ENCODE measurements around the gene WHRN. TPM values are rescaled to one million over a fixed set of nuclear protein-coding genes. Genes with fewer than 3 reads are reported as not detected.
A peak's percentile ranks its signal among the peaks of the same experiment; 100 is the strongest.

WHRN gene
- polyA plus RNA-seq, 3 donors, result 11.0 to 15.1 (median 13.6) TPM

- DNase-seq, result no peak
Measured at GRCh38 chr9:114493521-114494184, 11.6 kb downstream of the WHRN start.

- no peak for DNase-seq
Measured at GRCh38 chr9:114492991-114493390, 12.3 kb downstream of the WHRN start.

- DNase-seq, result no peak
Measured at GRCh38 chr9:114491430-114492003, 13.8 kb downstream of the WHRN start.

GRCh38 chr9:114489928-114490327 lies 15.3 kb downstream of the WHRN start:
- no peak for DNase-seq

- DNase-seq, result no peak
Measured at GRCh38 chr9:114488398-114489129, 16.7 kb downstream of the WHRN start.

GRCh38 chr9:114487607-114488300 lies 17.5 kb downstream of the WHRN start:
- DNase-seq, result peak; percentile 65

- no peak for DNase-seq
Measured at GRCh38 chr9:114486205-114486963, 18.9 kb downstream of the WHRN start.

GRCh38 chr9:114484854-114485443 lies 20.3 kb downstream of the WHRN start:
- no peak for DNase-seq

GRCh38 chr9:114484215-114484853 lies 20.9 kb downstream of the WHRN start:
- no peak for DNase-seq

- DNase-seq, result no peak
Measured at GRCh38 chr9:114483499-114483898, 21.8 kb downstream of the WHRN start.

GRCh38 chr9:114482593-114482992 lies 22.7 kb downstream of the WHRN start:
- DNase-seq, result no peak

GRCh38 chr9:114481789-114482188 lies 23.5 kb downstream of the WHRN start:
- DNase-seq, result no peak

- no peak for DNase-seq
Measured at GRCh38 chr9:114480746-114481435, 24.4 kb downstream of the WHRN start.

GRCh38 chr9:114478871-114479270 lies 26.4 kb downstream of the WHRN start:
- DNase-seq, result no peak

GRCh38 chr9:114478459-114478858 lies 26.8 kb downstream of the WHRN start:
- DNase-seq, result no peak

- DNase-seq, result no peak
Measured at GRCh38 chr9:114477642-114478041, 27.6 kb downstream of the WHRN start.

GRCh38 chr9:114476891-114477469 lies 28.3 kb downstream of the WHRN start:
- DNase-seq, result no peak

GRCh38 chr9:114475412-114476135 lies 29.7 kb downstream of the WHRN start:
- no peak for DNase-seq

- no peak for DNase-seq
Measured at GRCh38 chr9:114474425-114474824, 30.8 kb downstream of the WHRN start.

Measured in renal pelvis (tissue), 4 donors.